ENCODE results near the gene PYY.

GRCh38 chr17:43979671-43980070 is 25.9 kb upstream of the PYY start:
- TF ChIP-seq POLR2AphosphoS5 (IDR thresholded peaks at IDR 0.05) (no peak), POLR2A (IDR thresholded peaks at IDR 0.05; ENCODE audit: low read depth) (no peak), CTCF (IDR thresholded peaks at IDR 0.05) (no peak), EP300 (IDR thresholded peaks at IDR 0.05) (no peak)

Measured in esophagus muscularis mucosa (tissue), 4 donors.